ENCODE data around the gene TSPYL1.
"Not testable (repeated sequence)": the region's sequence is repeated elsewhere in the genome, so short reads cannot be mapped to it uniquely, and the experiment has no call there.

Gene TSPYL1

GRCh38 chr6:116326181-116326671 lies 46.5 kb upstream of the TSPYL1 start:
- ChIA-PET POLR2A (no interaction called here), CTCF (no interaction called here)
- H3K4me3 ChIP-seq (ENCODE audit: low read depth, low read length), result no peak overlapping the region
- no peak for DNase-seq (ENCODE audit: low read depth, low spot score)
- no peak for TF ChIP-seq CTCF (IDR thresholded peaks at IDR 0.05; ENCODE audit: insufficient read depth, low read length, missing control alignments)

GRCh38 chr6:116325634-116326132 lies 46.0 kb upstream of the TSPYL1 start:
- POLR2A ChIA-PET; DNase-seq (ENCODE audit: low read depth, low spot score); H3K4me3 ChIP-seq (ENCODE audit: low read depth, low read length): not testable (repeated sequence)
- CTCF ChIA-PET, result interaction anchor here (2.2 kb wide), 1 partner anchor 38 kb away, joined by 6 read pairs; no protein-coding TSS in a partner anchor

- DNase-seq (ENCODE audit: low read depth, low spot score), result no peak
- no peak overlapping the region for H3K4me3 ChIP-seq (ENCODE audit: low read depth, low read length)
- ChIA-PET CTCF (interaction anchor here (2.2 kb wide), 1 partner anchor 36 kb away, joined by 6 read pairs; no protein-coding TSS in a partner anchor), POLR2A (no interaction called here)
- no peak for TF ChIP-seq CTCF (IDR thresholded peaks at IDR 0.05; ENCODE audit: insufficient read depth, low read length, missing control alignments)
These were observed 44.1 kb upstream of the TSPYL1 start for GRCh38 chr6:116323863-116324262.

GRCh38 chr6:116321933-116322332 lies 42.2 kb upstream of the TSPYL1 start:
- DNase-seq (ENCODE audit: low read depth, low spot score); H3K4me3 ChIP-seq (ENCODE audit: low read depth, low read length); POLR2A ChIA-PET; CTCF ChIA-PET: not testable (repeated sequence)

- CTCF ChIA-PET, result interaction anchor here (1.3 to 2.1 kb wide), 3 partner anchors 23 to 48 kb away, joined by 4 to 13 read pairs (median 4); no protein-coding TSS in a partner anchor
- POLR2A ChIA-PET, result no interaction called here
- no peak overlapping the region for H3K4me3 ChIP-seq (ENCODE audit: low read depth, low read length)
- TF ChIP-seq CTCF (IDR thresholded peaks at IDR 0.05; ENCODE audit: insufficient read depth, low read length, missing control alignments), result no peak
- DNase-seq (ENCODE audit: low read depth, low spot score), result no peak
These were observed 37.2 kb upstream of the TSPYL1 start for GRCh38 chr6:116316772-116317467.

GRCh38 chr6:116314878-116315277 lies 35.1 kb upstream of the TSPYL1 start:
- no peak for TF ChIP-seq CTCF (IDR thresholded peaks at IDR 0.05; ENCODE audit: insufficient read depth, low read length, missing control alignments)
- H3K4me3 ChIP-seq (ENCODE audit: low read depth, low read length), result no peak overlapping the region
- ChIA-PET CTCF (interaction anchor here (2.1 kb wide), 1 partner anchor 27 kb away, joined by 13 read pairs; no protein-coding TSS in a partner anchor), POLR2A (no interaction called here)
- no peak for DNase-seq (ENCODE audit: low read depth, low spot score)

GRCh38 chr6:116314218-116314617 lies 34.5 kb upstream of the TSPYL1 start:
- no peak for TF ChIP-seq CTCF (IDR thresholded peaks at IDR 0.05; ENCODE audit: insufficient read depth, low read length, missing control alignments)
- ChIA-PET CTCF (interaction anchor here (1.3 kb wide), 1 partner anchor 26 kb away, joined by 6 read pairs; no protein-coding TSS in a partner anchor), POLR2A (no interaction called here)
- H3K4me3 ChIP-seq (ENCODE audit: low read depth, low read length), result no peak overlapping the region
- no peak for DNase-seq (ENCODE audit: low read depth, low spot score)
